ENCODE measurements around the gene GTPBP4.

GTPBP4 gene

GRCh38 chr10:987870-988666 lies at the start of gene GTPBP4:
Gene GTPBP4 (plus strand): TSS chr10:988434. CDS start chr10:988480, 46 bp downstream.
- peak; percentile 70 for DNase-seq

GRCh38 chr10:938941-939678 lies 49.1 kb upstream of the GTPBP4 start:
- no peak for DNase-seq

DNA sequence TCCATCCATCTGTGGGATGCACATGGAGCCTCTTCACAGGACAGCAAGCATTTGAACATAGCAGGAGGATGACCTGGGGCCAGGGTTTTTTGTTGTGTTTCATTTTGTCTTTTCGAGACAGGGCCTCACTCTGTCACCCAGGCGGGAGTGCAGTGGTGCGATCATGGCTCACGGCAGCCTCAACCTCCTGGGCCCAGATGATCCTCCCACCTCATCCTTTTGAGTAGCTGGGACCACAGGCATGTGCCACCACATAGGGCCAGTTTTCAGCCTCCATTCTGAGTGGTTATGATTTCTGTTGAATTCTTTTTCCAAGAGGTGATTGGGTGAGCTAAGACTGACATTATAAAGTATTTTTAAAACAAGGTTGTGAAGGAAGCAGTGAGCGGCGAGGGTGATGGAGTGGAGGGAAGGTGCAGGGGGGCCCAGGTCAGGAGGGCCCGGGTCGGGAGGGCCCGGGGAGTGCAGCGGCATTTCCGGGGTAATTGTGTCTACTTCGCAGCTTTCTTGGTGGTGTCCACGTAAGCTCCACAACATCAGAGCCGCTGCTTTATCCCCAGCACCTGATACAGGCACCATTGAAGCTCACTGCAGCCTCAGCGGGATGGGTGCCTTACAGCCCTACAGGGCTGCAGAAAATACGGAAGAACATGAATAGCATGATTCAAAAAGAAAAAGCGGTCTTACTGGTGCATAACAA lies 44.8 kb upstream of the GTPBP4 start:
- DNase-seq: no peak

DNA sequence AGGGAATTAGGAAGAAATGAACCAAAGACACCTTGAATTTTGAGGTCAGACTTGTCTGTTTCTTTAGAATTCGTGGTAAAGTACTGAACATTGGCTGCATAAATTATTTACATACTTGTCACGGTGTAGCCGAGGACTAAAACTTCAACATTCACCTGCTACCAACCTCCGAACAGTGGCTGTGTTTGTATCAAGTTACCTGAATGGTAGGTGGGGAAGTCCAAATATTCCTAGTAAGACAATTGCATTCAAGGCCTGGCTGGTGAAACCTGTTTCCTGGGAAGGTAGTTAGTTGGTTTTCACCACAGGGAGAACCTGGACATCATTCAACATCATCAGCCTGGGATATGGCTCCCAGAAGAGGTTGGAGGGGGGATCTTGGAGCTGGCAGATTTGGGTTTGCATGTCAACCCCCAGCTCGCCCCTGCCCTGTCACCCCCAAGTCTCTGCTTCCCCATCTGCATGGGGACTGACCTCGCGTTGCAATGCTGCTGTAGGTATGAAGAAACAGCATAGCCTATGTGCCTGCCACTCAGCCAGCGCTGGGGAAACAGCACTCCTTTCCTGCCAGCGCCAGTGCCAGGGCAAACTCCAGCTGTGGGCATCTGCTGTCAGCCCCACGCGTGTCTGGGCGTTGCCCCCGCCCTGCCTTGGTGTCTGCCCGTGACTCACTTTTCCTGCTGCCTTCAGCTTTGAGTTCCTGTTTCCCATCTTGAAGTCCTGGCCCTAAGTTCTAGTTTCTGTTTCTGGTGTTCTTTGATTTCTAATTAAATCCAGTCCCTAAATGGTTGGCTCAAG lies 44.0 kb upstream of the GTPBP4 start:
- DNase-seq: no peak

- no peak for DNase-seq
Observed at GRCh38 chr10:945778-946177, 42.5 kb upstream of the GTPBP4 start.

GRCh38 chr10:947051-947450 lies 41.2 kb upstream of the GTPBP4 start:
- DNase-seq: no peak

DNA sequence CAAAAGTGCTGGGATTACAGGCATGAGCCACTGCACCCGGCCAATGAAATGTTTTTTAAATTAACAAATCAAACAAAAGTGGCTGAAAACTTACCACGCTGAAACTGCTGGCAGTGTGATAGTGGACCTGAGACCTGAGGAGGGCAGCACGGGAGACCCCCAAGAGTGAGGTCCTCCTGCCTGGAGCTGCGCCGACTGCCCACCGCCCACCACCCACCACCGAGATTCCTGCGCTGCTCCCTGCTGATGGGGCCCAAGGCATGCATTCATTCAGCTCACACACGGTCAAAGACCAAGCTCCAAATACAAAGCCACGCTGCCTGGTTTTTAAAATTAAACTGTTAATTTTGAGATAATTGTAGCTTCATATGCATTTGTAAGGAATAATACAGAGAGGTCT lies 40.4 kb upstream of the GTPBP4 start:
- DNase-seq: no peak

DNA sequence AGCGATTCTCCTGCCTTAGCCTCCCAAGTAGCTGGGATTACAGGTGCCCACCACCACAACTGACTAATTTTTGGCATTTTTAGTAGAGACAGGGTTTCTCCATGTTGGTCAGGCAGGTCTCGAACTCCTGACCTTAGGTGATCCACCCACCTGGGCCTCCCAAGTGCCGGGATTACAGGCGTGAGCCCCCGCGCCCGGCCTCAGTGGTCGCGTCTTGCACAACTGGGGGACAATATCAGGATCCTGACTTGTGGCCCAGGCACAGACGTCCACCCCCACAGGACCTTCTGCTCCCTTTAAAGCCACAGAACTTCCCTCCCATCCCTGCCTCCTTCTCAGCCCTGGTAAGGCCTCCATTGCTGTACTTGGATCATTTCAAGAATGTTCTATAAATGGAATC lies 39.9 kb upstream of the GTPBP4 start:
- no peak for DNase-seq

- DNase-seq: no peak
Observed at GRCh38 chr10:949446-949845, 38.8 kb upstream of the GTPBP4 start.

GRCh38 chr10:953836-954235 lies 34.4 kb upstream of the GTPBP4 start:
- no peak for DNase-seq

DNA sequence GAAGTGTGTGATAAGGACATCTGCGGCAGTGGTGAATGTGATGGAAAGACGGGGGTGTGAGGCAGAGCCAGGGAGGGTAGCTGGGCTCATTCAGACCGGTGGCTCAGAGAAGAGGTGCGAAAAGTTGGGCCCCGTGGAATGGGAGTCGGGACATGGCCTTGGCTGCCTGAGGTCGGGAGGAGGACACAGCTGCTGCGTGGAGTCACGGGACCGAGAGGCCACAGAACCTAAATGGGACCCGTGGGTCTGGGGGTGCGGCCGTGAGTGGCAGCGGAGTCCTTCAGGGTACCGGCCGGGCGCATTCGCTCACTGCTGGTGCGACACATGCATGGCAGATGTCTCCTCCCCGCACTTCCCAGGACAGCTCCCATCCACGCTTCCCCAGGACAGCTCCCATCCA lies 33.8 kb upstream of the GTPBP4 start:
- DNase-seq: no peak

DNA sequence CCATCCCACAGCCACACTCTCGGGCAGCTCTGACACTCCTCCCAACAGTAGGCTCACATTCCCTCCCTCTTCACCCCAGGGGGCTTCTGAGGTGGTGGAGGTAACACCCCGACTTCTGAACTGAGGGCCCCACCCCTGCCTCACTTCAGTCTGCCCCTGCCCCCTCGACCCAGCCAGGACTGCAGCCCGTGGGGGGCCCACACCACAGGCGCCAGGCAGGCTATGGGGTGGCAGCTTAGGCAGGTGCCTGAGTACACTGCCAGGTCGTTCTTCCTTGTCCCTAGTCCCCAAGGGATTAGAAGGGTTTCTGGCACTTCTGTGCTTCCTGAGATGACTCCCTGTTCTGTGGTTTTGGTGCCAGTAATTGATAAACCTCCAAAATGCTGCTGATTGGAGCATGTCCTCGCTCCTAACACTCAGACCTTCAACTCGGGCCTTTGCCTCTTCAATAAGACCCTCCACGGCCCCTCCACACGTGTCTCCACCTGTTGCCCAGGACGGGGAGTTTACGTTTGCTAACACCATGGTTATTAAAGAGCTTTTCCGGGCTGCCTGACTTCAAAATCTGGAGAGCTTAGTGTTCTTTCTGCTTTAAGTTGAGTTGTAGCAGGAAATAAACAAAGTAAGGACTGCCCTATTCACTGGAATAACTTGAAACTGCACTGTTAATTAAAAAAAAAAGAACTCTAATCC lies 33.0 kb upstream of the GTPBP4 start:
- DNase-seq: peak; percentile 73

- no peak for DNase-seq
Observed at GRCh38 chr10:955820-956217, 32.4 kb upstream of the GTPBP4 start.

DNA sequence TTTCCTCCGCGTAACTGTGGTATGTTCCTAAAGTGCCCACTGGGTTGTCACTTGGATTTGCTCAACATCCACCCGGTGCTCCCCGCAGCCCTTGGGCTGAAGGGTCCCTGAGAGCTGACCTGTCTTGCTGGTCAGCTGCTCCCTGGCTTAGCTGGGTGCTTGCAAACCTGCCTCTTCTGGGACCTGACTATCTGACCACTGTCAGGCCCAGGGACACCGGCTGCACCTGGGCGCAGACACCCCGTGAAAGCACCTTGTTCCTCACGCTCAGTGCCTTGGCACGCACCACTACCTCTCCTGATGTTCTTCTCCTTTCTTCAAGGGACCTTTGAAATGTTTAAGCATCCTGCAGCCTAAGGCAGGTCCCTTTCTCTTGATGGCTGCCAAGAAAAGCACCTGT lies 30.1 kb upstream of the GTPBP4 start:
- DNase-seq: no peak

DNA sequence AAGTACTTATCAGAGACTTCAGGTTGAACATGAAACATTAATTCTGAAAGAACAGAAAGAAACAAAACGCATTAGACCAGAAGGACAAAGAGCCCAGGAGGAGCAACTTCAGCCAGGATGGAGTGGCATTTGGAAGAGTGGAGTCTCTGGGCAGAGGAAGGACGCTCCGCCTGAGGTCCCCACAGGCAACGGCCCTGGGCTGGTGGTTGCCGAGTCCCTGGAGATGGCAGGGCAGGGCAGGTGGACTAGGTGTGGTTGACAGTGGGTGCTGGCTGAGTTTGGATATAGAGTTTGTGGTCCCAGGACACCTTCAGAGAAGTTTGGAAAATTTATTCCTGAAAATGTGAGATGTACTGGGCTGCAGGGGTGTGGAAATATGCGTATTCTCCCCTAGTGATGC lies 29.4 kb upstream of the GTPBP4 start:
- no peak for DNase-seq

DNA sequence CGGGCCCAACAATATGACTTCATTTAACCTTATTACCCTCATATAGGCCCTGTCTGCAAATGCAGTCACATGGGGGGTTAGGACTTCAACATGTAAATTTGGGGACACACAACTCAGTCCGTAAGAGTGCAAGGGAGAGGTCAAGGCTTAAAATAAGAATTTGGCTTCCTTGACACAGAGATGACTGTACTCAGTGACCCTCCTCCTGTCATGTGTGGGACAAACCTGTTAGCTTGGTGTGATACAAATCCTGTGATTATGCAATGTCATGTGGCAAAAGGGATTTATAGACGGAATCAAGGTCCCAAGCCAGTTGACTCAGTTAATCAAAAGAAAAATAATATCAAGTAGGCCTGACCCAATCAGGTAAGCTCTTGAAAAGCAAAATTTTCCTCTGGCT lies 25.9 kb upstream of the GTPBP4 start:
- no peak for DNase-seq

DNA sequence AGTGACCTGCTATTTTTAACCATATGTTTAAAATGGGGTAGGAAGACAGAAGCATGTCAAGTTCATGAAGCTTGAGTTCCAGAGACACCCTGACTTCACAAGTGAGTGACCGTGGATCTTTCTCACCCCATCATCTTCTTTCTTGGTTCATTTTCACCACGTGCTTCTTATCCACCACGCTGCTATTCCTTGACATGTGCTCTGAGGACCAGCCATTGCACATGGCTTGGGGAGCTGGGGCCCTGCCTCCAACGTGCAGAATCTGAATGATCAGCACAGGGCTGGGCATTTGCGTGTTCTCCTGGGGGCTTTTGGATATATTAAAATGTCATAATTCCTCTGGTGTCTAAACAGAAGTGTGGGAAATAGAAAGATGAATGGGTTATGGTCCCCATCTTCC lies 25.0 kb upstream of the GTPBP4 start:
- no peak for DNase-seq

DNA sequence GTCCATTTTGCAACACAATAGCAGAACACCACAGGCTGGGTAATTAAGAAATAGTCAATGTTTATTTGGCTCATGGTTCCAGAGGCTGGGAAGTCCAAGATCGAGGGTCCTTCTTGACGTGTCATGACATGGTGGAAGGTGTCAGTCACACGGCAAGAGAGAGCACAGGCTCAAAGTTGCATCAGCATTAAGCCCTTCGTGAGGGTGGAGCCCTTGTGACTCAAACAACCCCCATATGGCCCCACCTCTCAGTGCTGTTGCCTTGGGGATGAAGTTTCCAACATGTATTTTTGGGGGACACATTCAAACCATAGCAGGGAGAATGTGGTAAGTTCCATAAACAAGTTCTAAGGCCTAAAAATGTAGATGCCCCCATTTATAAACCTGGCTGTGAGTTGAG lies 24.6 kb upstream of the GTPBP4 start:
- DNase-seq: no peak

DNA sequence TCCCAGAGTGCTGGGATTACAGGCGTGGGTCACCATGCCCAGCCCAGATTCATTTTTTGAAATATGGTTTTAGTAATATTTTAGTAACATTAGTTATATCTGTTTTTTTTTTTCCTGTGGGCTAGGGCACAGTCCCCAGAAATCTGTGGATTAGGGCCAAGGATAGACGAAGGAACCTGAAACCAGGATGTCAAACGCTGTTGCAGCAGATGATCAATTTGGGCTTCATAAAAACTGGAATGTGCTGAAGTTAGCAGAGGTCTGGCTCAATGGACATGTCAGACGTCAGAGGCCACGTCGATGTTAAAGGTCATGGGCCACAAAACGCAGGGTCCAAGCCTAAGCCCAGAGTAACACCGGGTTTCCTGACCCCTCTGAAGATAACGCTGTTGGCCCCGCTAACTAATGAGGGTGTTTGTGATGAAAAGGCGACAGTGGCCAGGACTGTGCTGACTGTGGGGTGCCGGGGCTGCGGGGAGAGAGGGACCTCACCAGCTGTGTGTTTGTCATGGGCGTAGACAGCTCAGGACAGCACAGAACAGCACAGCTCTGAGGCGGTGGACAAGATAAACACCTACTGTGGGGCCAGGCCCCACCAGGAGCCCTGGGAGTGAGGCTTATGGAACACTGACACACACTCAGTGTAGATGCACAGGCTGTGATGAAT lies 23.8 kb upstream of the GTPBP4 start:
- DNase-seq: no peak

- DNase-seq: no peak
Observed at GRCh38 chr10:964988-965417, 23.2 kb upstream of the GTPBP4 start.

DNA sequence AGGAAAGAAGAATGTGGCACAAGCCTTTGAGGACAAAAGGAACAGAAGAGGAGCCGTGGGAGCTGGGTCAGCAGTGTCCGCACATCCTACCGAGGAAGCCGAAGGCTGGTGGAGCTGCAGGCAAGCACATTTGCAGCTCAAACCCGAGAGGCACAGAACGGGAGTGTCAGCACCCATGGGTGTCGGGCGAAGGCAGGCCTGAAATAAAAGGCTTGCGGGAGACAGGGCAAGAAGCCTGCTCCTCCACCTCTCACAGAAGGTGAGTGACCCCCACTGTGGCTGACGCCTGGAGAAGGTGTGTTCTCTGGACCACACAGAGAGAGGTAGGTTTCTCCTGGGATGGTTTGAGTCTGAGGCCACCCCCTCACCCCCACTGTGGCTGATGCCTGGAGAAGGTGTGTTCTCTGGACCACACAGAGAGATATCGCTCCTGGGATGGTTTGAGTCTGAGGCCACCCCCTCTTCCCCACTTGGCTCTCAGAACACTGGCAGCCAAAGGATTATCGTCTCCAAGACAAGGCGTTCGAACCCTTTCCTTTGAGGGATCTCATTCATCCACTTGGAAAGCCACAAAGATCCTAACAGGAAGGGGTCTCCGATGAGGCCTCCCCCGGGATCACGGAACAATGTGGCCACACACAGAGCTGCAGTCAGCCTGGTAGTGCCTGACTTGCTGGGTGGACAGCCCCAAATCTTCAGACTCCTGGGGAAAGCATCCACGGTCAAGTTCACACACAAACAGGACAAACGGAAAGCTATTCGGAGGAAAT lies 21.6 kb upstream of the GTPBP4 start:
- no peak for DNase-seq

Measured in DMS79 (cell line).